Measurements from ENCODE around the gene RBFOX1. TPM values are rescaled to one million over a fixed set of nuclear protein-coding genes. Genes with fewer than 3 reads are reported as not detected.

RBFOX1 gene
- polyA plus RNA-seq, 1 donor from 2014 or later = 56.8 TPM

DNA sequence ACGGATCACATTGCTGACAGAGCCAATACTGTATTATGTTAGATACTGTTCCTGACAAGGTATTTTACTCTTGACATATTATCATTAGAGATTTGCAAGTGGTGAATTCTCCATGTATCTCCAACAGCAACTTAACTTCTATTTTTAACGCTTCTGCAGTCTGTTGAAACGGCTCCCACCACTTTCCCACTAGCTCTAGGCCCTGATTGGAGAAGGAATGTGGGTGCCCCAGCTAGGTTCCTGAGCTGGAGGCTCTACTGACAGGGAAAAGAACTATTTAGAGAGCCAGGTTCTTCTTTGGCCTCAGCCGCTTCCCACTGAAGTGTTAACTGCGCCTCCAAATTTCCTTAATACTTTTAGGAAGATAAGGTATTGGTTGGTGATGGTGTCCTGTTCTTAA, 191.8 kb downstream of the RBFOX1 start:
- Histone ChIP-seq H3K27ac (ENCODE audit: low read length) (peak overlapping the region; percentile 27), H3K27me3 (ENCODE audit: insufficient read depth, low read depth, low read length) (no peaks in the 10 kb centered on the region), H2AFZ (ENCODE audit: low read depth, low read length) (no peak overlapping the region), H3K79me2 (replicated peaks; ENCODE audit: insufficient read depth, low read length) (no peaks in the 10 kb centered on the region), H3K4me2 (ENCODE audit: low read length) (no peak overlapping the region), H3K9me3 (ENCODE audit: low read length) (no peaks in the 10 kb centered on the region), H3K9me2 (ENCODE audit: insufficient read depth, low read length) (no peaks in the 10 kb centered on the region), H4K20me1 (ENCODE audit: insufficient read depth) (no peaks in the 10 kb centered on the region), H3F3A (ENCODE audit: insufficient read depth, low read length, poor library complexity, severe bottlenecking) (no peaks in the 10 kb centered on the region), H3K9ac (ENCODE audit: low read length) (no peak overlapping the region), H3K36me3 (ENCODE audit: insufficient read depth, low read length) (no peaks in the 10 kb centered on the region), H3K4me3 (ENCODE audit: low read length) (no peak overlapping the region)
- TF ChIP-seq, protein P1, sequence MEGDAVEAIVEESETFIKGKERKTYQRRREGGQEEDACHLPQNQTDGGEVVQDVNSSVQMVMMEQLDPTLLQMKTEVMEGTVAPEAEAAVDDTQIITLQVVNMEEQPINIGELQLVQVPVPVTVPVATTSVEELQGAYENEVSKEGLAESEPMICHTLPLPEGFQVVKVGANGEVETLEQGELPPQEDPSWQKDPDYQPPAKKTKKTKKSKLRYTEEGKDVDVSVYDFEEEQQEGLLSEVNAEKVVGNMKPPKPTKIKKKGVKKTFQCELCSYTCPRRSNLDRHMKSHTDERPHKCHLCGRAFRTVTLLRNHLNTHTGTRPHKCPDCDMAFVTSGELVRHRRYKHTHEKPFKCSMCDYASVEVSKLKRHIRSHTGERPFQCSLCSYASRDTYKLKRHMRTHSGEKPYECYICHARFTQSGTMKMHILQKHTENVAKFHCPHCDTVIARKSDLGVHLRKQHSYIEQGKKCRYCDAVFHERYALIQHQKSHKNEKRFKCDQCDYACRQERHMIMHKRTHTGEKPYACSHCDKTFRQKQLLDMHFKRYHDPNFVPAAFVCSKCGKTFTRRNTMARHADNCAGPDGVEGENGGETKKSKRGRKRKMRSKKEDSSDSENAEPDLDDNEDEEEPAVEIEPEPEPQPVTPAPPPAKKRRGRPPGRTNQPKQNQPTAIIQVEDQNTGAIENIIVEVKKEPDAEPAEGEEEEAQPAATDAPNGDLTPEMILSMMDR (IDR thresholded peaks at IDR 0.05; ENCODE audit: poor library complexity, severe bottlenecking) = peak; percentile 4
- TF ChIP-seq TAF1 (IDR thresholded peaks at IDR 0.05; ENCODE audit: low read depth) (no peak), EP300 (conservative IDR thresholded peaks at IDR 0.05; ENCODE audit: poor library complexity, severe bottlenecking) (peak; percentile 32)

DNA sequence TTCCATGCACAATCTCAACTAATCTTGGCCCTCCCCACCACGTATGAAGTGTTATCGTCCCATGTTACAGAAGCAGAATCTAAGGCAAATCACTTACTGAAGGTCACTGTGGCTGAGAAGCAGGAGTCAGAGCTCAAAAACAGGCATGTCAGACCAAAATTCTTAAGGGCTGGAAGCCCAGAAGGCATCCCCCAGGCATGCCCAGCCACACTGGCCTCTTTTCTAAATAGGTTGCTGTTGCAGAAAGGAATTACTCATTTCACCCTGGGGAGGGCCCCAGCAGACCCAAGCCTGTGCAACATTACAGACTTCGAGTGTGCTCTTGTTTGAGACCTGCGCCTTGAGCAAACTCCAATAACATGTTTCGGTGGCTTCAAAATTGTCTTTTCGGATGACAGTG, 194.1 kb downstream of the RBFOX1 start:
- H3K9ac ChIP-seq (ENCODE audit: low read length) = no peak overlapping the region
- H3K79me2 ChIP-seq (replicated peaks; ENCODE audit: insufficient read depth, low read length) = no peaks in the 10 kb centered on the region
- H3K36me3 ChIP-seq (ENCODE audit: insufficient read depth, low read length) = no peaks in the 10 kb centered on the region
- no peaks in the 10 kb centered on the region for H3F3A ChIP-seq (ENCODE audit: insufficient read depth, low read length, poor library complexity, severe bottlenecking)
- no peaks in the 10 kb centered on the region for H4K20me1 ChIP-seq (ENCODE audit: insufficient read depth)
- H3K4me3 ChIP-seq (ENCODE audit: low read length) = no peak overlapping the region
- H3K4me2 ChIP-seq (ENCODE audit: low read length) = no peak overlapping the region
- H3K9me2 ChIP-seq (ENCODE audit: insufficient read depth, low read length) = no peaks in the 10 kb centered on the region
- H3K27ac ChIP-seq (ENCODE audit: low read length) = no peak overlapping the region
- no peak overlapping the region for H2AFZ ChIP-seq (ENCODE audit: low read depth, low read length)
- TF ChIP-seq TAF1 (IDR thresholded peaks at IDR 0.05; ENCODE audit: low read depth) = no peak
- TF ChIP-seq, protein P2, sequence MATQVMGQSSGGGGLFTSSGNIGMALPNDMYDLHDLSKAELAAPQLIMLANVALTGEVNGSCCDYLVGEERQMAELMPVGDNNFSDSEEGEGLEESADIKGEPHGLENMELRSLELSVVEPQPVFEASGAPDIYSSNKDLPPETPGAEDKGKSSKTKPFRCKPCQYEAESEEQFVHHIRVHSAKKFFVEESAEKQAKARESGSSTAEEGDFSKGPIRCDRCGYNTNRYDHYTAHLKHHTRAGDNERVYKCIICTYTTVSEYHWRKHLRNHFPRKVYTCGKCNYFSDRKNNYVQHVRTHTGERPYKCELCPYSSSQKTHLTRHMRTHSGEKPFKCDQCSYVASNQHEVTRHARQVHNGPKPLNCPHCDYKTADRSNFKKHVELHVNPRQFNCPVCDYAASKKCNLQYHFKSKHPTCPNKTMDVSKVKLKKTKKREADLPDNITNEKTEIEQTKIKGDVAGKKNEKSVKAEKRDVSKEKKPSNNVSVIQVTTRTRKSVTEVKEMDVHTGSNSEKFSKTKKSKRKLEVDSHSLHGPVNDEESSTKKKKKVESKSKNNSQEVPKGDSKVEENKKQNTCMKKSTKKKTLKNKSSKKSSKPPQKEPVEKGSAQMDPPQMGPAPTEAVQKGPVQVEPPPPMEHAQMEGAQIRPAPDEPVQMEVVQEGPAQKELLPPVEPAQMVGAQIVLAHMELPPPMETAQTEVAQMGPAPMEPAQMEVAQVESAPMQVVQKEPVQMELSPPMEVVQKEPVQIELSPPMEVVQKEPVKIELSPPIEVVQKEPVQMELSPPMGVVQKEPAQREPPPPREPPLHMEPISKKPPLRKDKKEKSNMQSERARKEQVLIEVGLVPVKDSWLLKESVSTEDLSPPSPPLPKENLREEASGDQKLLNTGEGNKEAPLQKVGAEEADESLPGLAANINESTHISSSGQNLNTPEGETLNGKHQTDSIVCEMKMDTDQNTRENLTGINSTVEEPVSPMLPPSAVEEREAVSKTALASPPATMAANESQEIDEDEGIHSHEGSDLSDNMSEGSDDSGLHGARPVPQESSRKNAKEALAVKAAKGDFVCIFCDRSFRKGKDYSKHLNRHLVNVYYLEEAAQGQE (IDR thresholded peaks at IDR 0.05; ENCODE audit: borderline replicate concordance) = no peak
- TF ChIP-seq SMC3 (conservative IDR thresholded peaks at IDR 0.05; ENCODE audit: poor library complexity) = no peak
- no peak for TF ChIP-seq EP300 (conservative IDR thresholded peaks at IDR 0.05; ENCODE audit: poor library complexity, severe bottlenecking)
- no peak for TF ChIP-seq RAD21 (conservative IDR thresholded peaks at IDR 0.05)
- TF ChIP-seq EZH2 (IDR thresholded peaks at IDR 0.05; ENCODE audit: borderline replicate concordance, insufficient read depth, low read length, poor library complexity, severe bottlenecking) = no peak
- TF ChIP-seq MXI1 (conservative IDR thresholded peaks at IDR 0.05; ENCODE audit: poor library complexity, severe bottlenecking) = no peak
- TF ChIP-seq POLR2AphosphoS5 (IDR thresholded peaks at IDR 0.05) = no peak
- TF ChIP-seq, protein P1 (IDR thresholded peaks at IDR 0.05; ENCODE audit: poor library complexity, severe bottlenecking) = no peak
- H3K9me3 ChIP-seq (ENCODE audit: low read length) = no peaks in the 10 kb centered on the region
- H3K27me3 ChIP-seq (ENCODE audit: insufficient read depth, low read depth, low read length) = no peaks in the 10 kb centered on the region
